PC-3 (cell line): ENCODE measurements around the gene TGFA. TPM values are rescaled to one million over a fixed set of nuclear protein-coding genes. Genes with fewer than 3 reads are reported as not detected.

ENCODE experiments used
- ATAC-seq: fragments of 200-7000 bp; cut with Tn5 transposase; 2 replicates; pipeline ENCODE4 v1.9.1; 2020; ENCODE audit warnings: mild to moderate bottlenecking, moderate library complexity
- BruUV-seq: library from RNA; stranded (reverse); fragments of 400-500 nt; replicated peaks from 2 replicates; lab custom pipeline; 2021; lab: Mats Ljungman, UMichigan
- CTCF ChIA-PET: fragments of 300-600 bp; sonication (Branson Sonifier 250); formaldehyde crosslinking; loops from one replicate; lab custom pipeline; 2022; ENCODE audit warnings: antibody characterized with exemption; lab: Charles Lee
- POLR2A ChIA-PET: fragments of 300-600 bp; sonication (Branson Sonifier 250); formaldehyde crosslinking; loops from one replicate; lab custom pipeline; 2022; ENCODE audit warnings: antibody characterized with exemption; ENCODE audit not compliant: unreplicated experiment; lab: Charles Lee
- DNase-seq: peaks from one replicate; pipeline ENCODE4 v3.0.0-alpha.2; 2015
- H2AFZ ChIP-seq: fragments of 300-600 bp; sonication (generic); 2 replicates; pipeline ENCODE4 v1.6.0; 2016; ENCODE audit warnings: antibody characterized with exemption, low read length
- H3F3A ChIP-seq: fragments of 300-600 bp; sonication (generic); one replicate; pipeline ENCODE4 v1.6.0; 2017; ENCODE audit warnings: antibody characterized with exemption, low read length, control low read depth, mild to moderate bottlenecking; ENCODE audit not compliant: unreplicated experiment
- H3K27ac ChIP-seq: fragments of 300-600 bp; sonication (generic); 2 replicates; pipeline ENCODE4 v1.5.1; 2016; ENCODE audit warnings: mild to moderate bottlenecking, low read length
- H3K27me3 ChIP-seq: fragments of 300-600 bp; sonication (generic); 2 replicates; pipeline ENCODE4 v1.6.1; 2016; ENCODE audit warnings: low read length, mixed read lengths
- H3K36me3 ChIP-seq: fragments of 300-600 bp; sonication (generic); 2 replicates; pipeline ENCODE4 v1.6.1; 2016; ENCODE audit warnings: low read depth, mixed run types, low read length, mixed read lengths
- H3K4me1 ChIP-seq: fragments of 300-600 bp; sonication (generic); 2 replicates; pipeline ENCODE4 v1.5.1; 2016; ENCODE audit warnings: low read length; ENCODE audit not compliant: insufficient read depth
- H3K4me2 ChIP-seq: fragments of 300-600 bp; sonication (generic); 2 replicates; pipeline ENCODE4 v1.6.0; 2016; ENCODE audit warnings: low read length
- H3K4me3 ChIP-seq: fragments of 300-600 bp; sonication (generic); 2 replicates; pipeline ENCODE4 v1.5.1; 2016; ENCODE audit warnings: mild to moderate bottlenecking, low read length, mixed read lengths
- H3K79me2 ChIP-seq: fragments of 300-600 bp; sonication (generic); 2 replicates; pipeline ENCODE4 v1.6.1; 2017; ENCODE audit warnings: low read length, mixed read lengths
- H3K9ac ChIP-seq: fragments of 300-600 bp; sonication (generic); 2 replicates; pipeline ENCODE4 v1.6.0; 2016; ENCODE audit warnings: mild to moderate bottlenecking, low read length
- H3K9me2 ChIP-seq: fragments of 300-600 bp; sonication (generic); replicated peaks from 2 replicates; pipeline ENCODE4 v1.6.1; 2016; ENCODE audit warnings: mixed run types, low read length, mixed read lengths
- H3K9me3 ChIP-seq: fragments of 300-600 bp; sonication (generic); 2 replicates; pipeline ENCODE4 v1.6.1; 2016; ENCODE audit warnings: low read length, mixed read lengths
- H4K20me1 ChIP-seq: fragments of 300-600 bp; sonication (generic); 2 replicates; pipeline ENCODE4 v1.6.1; 2016; ENCODE audit warnings: low read length, mixed read lengths
- CTCF ChIP-seq: fragments of 300-600 bp; sonication (generic); conservative IDR thresholded peaks from 2 replicates; pipeline ENCODE4 v1.5.1; 2017; ENCODE audit warnings: antibody characterized with exemption, low read depth, mild to moderate bottlenecking, low read length
- EZH2 ChIP-seq: fragments of 300-600 bp; sonication (generic); IDR thresholded peaks from one replicate; pipeline ENCODE4 v1.6.1; 2017; ENCODE audit warnings: antibody characterized with exemption, mild to moderate bottlenecking, low read length; ENCODE audit not compliant: unreplicated experiment
- EZH2phosphoT487 ChIP-seq: fragments of 300-600 bp; sonication (generic); IDR thresholded peaks from 2 replicates; pipeline ENCODE4 v1.6.1; 2018; ENCODE audit warnings: mild to moderate bottlenecking, antibody characterized with exemption, low read length, borderline replicate concordance
- intact Hi-C: fragments of 100-400 bp; cut with micrococcal nuclease; formaldehyde crosslinking; loops from 2 replicates; pipeline ENCODE4 v1.9.0; 2023
- total RNA-seq: library from RNA; depleted of rRNA; stranded (reverse); fragments of >200 nt; gene quantifications from 2 replicates; pipeline ENCODE4 v1.2.3, GENCODE V29; 2014

Gene TGFA
- total RNA-seq, 1 experiment from 2014 or later = 45.0 TPM

GRCh38 chr2:70463997-70464396 lies 89.6 kb downstream of the TGFA start:
- no peak for DNase-seq
- no peak for ATAC-seq
- H2AFZ ChIP-seq = no peak overlapping the region
- no TSS peak for BruUV-seq
- CTCF ChIA-PET = no interaction called here
- no peak overlapping the region for H3K4me3 ChIP-seq
- POLR2A ChIA-PET = no interaction called here
- H3F3A ChIP-seq = no peaks in the 10 kb centered on the region
- H3K27me3 ChIP-seq = no peaks in the 10 kb centered on the region
- H4K20me1 ChIP-seq = no peaks in the 10 kb centered on the region
- H3K27ac ChIP-seq = no peak overlapping the region
- TF ChIP-seq EZH2phosphoT487 (no peak), CTCF (no peak), EZH2 (no peak)
- H3K9me2 ChIP-seq = no peaks in the 10 kb centered on the region
- peaks cover 40% of the 10 kb centered on the region; the same call in 1 of the 2 replicates for H3K36me3 ChIP-seq
- no peaks in the 10 kb centered on the region for H3K9me3 ChIP-seq
- intact Hi-C loops = no loop called here
- H3K4me1 ChIP-seq = no peaks in the 10 kb centered on the region
- no peak overlapping the region for H3K9ac ChIP-seq
- no peaks in the 10 kb centered on the region for H3K79me2 ChIP-seq
- no peak overlapping the region for H3K4me2 ChIP-seq

GRCh38 chr2:70463581-70463980 lies 90.0 kb downstream of the TGFA start:
- POLR2A ChIA-PET = no interaction called here
- Histone ChIP-seq H4K20me1 (no peaks in the 10 kb centered on the region), H3K9me3 (no peaks in the 10 kb centered on the region), H3K79me2 (no peaks in the 10 kb centered on the region), H3K4me3 (no peak overlapping the region), H3K9ac (no peak overlapping the region), H3K27ac (no peak overlapping the region), H3K4me2 (no peak overlapping the region), H3K4me1 (no peaks in the 10 kb centered on the region), H3F3A (no peaks in the 10 kb centered on the region), H3K9me2 (no peaks in the 10 kb centered on the region), H3K27me3 (no peaks in the 10 kb centered on the region), H2AFZ (no peak overlapping the region), H3K36me3 (peaks cover 40% of the 10 kb centered on the region; the same call in 1 of the 2 replicates)
- intact Hi-C loops = no loop called here
- CTCF ChIA-PET = no interaction called here
- BruUV-seq = no TSS peak
- DNase-seq (no peak), ATAC-seq (no peak)
- no peak for TF ChIP-seq EZH2phosphoT487
- no peak for TF ChIP-seq EZH2
- TF ChIP-seq CTCF = no peak

- H3K27ac ChIP-seq = no peak overlapping the region
- no peaks in the 10 kb centered on the region for H3K79me2 ChIP-seq
- H3K9ac ChIP-seq = no peak overlapping the region
- H2AFZ ChIP-seq = no peak overlapping the region
- CTCF ChIA-PET = no interaction called here
- POLR2A ChIA-PET = no interaction called here
- no TSS peak for BruUV-seq
- peaks cover 40% of the 10 kb centered on the region; the same call in 1 of the 2 replicates for H3K36me3 ChIP-seq
- no peak overlapping the region for H3K4me3 ChIP-seq
- H3K9me2 ChIP-seq = no peaks in the 10 kb centered on the region
- H3K9me3 ChIP-seq = no peaks in the 10 kb centered on the region
- H3K4me1 ChIP-seq = no peaks in the 10 kb centered on the region
- no peak for ATAC-seq
- no peaks in the 10 kb centered on the region for H4K20me1 ChIP-seq
- no peaks in the 10 kb centered on the region for H3K27me3 ChIP-seq
- intact Hi-C loops = no loop called here
- DNase-seq = no peak
- no peak overlapping the region for H3K4me2 ChIP-seq
- TF ChIP-seq EZH2 = no peak
- TF ChIP-seq EZH2phosphoT487 = no peak
- no peak for TF ChIP-seq CTCF
- H3F3A ChIP-seq = no peaks in the 10 kb centered on the region
Measured at GRCh38 chr2:70461981-70462876, 91.4 kb downstream of the TGFA start.
